IPS-15b (cell line): ENCODE results near the gene PYY.

Source experiments
- H3K27me3 ChIP-seq: one replicate; pipeline ENCODE4 v1.6.1; 2013; ENCODE audit warnings: low read length; ENCODE audit not compliant: control insufficient read depth, insufficient read depth
- H3K36me3 ChIP-seq: one replicate; pipeline ENCODE4 v1.6.1; 2013; ENCODE audit warnings: low read length; ENCODE audit not compliant: control insufficient read depth, insufficient read depth
- H3K4me1 ChIP-seq: one replicate; pipeline ENCODE4 v1.6.1; 2013; ENCODE audit warnings: mild to moderate bottlenecking, low read length; ENCODE audit not compliant: control insufficient read depth, insufficient read depth
- H3K4me3 ChIP-seq: one replicate; pipeline ENCODE4 v1.5.1; 2013; ENCODE audit warnings: low read depth, low read length
- H3K9ac ChIP-seq: one replicate; pipeline ENCODE4 v1.6.1; 2013; ENCODE audit warnings: low read depth, mild to moderate bottlenecking, low read length
- H3K9me3 ChIP-seq: one replicate; pipeline ENCODE4 v1.6.1; 2013; ENCODE audit warnings: mild to moderate bottlenecking, low read length; ENCODE audit not compliant: control insufficient read depth, insufficient read depth

Gene PYY

GRCh38 chr17:43956222-43956621, 2.5 kb upstream of the PYY start:
- Histone ChIP-seq H3K9me3 (no peaks in the 10 kb centered on the region), H3K9ac (no peak overlapping the region), H3K4me1 (peaks cover 6% of the 10 kb centered on the region), H3K36me3 (no peaks in the 10 kb centered on the region), H3K4me3 (no peak overlapping the region), H3K27me3 (peaks cover 16% of the 10 kb centered on the region)

DNA sequence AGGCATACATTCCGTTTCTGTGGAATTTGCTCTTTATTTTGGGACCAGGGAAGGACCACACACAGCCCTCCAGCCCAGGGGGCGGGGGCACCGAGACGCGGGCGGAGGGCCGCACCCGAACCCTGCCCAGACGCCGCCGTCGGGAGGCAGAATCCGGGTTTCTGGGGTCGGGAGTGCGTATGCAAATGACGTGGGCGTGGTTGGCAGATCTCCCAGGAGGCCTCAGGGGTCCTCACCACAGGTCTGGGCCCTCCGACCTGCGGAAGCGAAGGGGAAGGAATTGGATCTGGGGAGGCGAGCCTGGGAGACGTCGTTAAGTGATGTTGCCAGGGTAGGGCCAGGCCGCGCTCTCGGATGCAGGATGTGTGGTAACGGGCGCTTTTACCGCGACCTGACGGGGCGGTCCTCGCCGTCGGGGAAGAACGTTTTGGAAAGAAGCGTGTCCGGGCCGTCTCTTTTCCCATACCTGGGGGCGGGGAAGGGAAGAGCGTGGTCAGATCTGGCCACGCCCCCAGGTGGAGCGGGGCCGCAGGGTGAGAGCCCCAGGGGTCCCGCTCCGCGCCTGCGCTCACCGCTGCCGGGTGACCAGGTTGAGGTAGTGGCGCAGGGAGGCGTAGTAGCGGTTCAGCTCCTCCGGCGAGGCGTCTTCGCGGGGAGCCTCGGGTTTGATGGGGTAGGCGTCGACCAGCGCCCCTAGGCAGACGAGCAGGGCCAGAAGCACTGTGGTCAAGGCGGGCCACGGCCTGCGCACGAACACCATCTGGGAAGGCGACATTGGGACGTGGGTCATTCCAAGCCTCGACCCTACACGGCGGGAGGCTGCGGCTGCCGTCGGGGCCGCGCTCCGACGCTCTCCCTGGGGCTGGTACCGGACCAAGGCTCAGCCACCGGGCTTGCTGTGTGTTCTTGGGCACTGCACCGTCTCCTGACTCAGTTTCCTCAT, 745 bp downstream of the PYY start:
- Histone ChIP-seq H3K27me3 (peaks cover 27% of the 10 kb centered on the region), H3K36me3 (no peaks in the 10 kb centered on the region), H3K4me1 (peaks cover 6% of the 10 kb centered on the region), H3K9ac (peak overlapping the region; percentile 73), H3K4me3 (peak overlapping the region; percentile 87), H3K9me3 (no peaks in the 10 kb centered on the region)

GRCh38 chr17:43952351-43952723, 1.4 kb downstream of the PYY start:
- H3K4me3 ChIP-seq: peak overlapping the region; percentile 87
- no peaks in the 10 kb centered on the region for H3K36me3 ChIP-seq
- H3K9ac ChIP-seq: peak overlapping the region; percentile 9
- no peaks in the 10 kb centered on the region for H3K9me3 ChIP-seq
- H3K27me3 ChIP-seq: peaks cover 27% of the 10 kb centered on the region
- H3K4me1 ChIP-seq: peaks cover 6% of the 10 kb centered on the region

DNA sequence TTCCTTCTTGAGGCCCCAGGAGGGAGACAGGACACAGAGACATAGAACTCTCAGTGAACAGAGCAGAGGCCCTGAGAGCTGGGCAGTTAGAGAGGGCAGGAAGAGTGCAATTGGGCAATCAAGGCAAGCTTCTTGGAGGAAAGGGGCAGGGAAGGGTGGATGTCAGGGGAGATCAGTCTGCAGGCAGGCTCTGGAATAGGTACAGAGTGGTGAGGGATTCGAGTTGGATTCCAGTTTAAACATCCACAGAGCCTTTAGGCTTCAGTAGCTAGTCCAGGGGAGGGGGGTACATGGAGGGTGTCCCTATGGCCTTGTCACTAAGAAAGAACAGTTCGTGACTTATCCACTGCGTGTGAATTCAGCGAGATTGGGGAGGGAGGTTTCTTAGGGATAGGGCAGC, 2.0 kb downstream of the PYY start:
- H3K27me3 ChIP-seq: peaks cover 27% of the 10 kb centered on the region
- H3K9me3 ChIP-seq: no peaks in the 10 kb centered on the region
- peak overlapping the region; percentile 87 for H3K4me3 ChIP-seq
- H3K4me1 ChIP-seq: peaks cover 6% of the 10 kb centered on the region
- H3K36me3 ChIP-seq: no peaks in the 10 kb centered on the region
- H3K9ac ChIP-seq: peak overlapping the region; percentile 9

- H3K27me3 ChIP-seq: peaks cover 27% of the 10 kb centered on the region
- H3K4me3 ChIP-seq: no peak overlapping the region
- H3K9ac ChIP-seq: no peak overlapping the region
- H3K4me1 ChIP-seq: peaks cover 6% of the 10 kb centered on the region
- H3K9me3 ChIP-seq: no peaks in the 10 kb centered on the region
- no peaks in the 10 kb centered on the region for H3K36me3 ChIP-seq
Observed at GRCh38 chr17:43950554-43950953, 3.2 kb downstream of the PYY start.

- no peak overlapping the region for H3K4me3 ChIP-seq
- peaks cover 25% of the 10 kb centered on the region for H3K27me3 ChIP-seq
Observed at GRCh38 chr17:43949781-43950180, 4.0 kb downstream of the PYY start.

DNA sequence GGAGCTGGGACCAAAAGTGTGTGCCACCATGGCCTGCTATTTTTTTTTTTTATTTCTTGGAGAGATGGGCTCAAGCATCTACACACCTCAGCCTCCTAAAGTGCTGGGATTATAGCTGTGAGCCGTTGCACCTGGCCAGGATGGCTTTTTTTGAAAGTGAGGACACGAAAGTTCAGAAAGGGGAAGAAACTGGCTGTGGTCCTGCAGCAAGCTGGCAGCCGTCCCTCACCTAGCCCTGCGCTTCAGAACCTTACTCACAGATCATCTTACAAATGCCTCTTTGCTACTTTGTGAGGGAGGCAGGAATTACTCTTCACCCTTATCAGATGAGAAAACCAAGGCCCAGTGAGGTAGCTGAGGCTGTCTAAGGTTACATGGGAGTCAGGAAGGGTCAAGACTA, 7.0 kb downstream of the PYY start:
- Histone ChIP-seq H3K4me3 (no peak overlapping the region), H3K27me3 (peaks cover 14% of the 10 kb centered on the region), H3K9me3 (no peaks in the 10 kb centered on the region), H3K9ac (no peak overlapping the region), H3K4me1 (peaks cover 8% of the 10 kb centered on the region), H3K36me3 (no peaks in the 10 kb centered on the region)

More at GRCh38 chr17:43949781-43950180, 4.0 kb downstream of the PYY start:
- Histone ChIP-seq H3K36me3 (no peaks in the 10 kb centered on the region), H3K9ac (no peak overlapping the region), H3K9me3 (no peaks in the 10 kb centered on the region), H3K4me1 (peaks cover 6% of the 10 kb centered on the region)

GRCh38 chr17:43945074-43945829, 8.5 kb downstream of the PYY start:
- Histone ChIP-seq H3K9ac (no peak overlapping the region), H3K36me3 (no peaks in the 10 kb centered on the region), H3K9me3 (no peaks in the 10 kb centered on the region), H3K27me3 (peaks cover 6% of the 10 kb centered on the region), H3K4me3 (no peak overlapping the region), H3K4me1 (peaks cover 4% of the 10 kb centered on the region)

GRCh38 chr17:43942051-43942685, 11.6 kb downstream of the PYY start, which contains the start of gene PPY:
PPY (minus strand) TSS chr17:43942476; CDS start chr17:43941654, 822 bp downstream.
- peaks cover 4% of the 10 kb centered on the region for H3K4me1 ChIP-seq
- H3K36me3 ChIP-seq: no peaks in the 10 kb centered on the region
- H3K4me3 ChIP-seq: no peak within 1 kb of the TSS
- H3K27me3 ChIP-seq: peaks cover 30% of the 10 kb centered on the region
- H3K9ac ChIP-seq: no peak within 1 kb of the TSS
- H3K9me3 ChIP-seq: no peaks in the 10 kb centered on the region

GRCh38 chr17:43940630-43941029, 13.1 kb downstream of the PYY start:
- peaks cover 7% of the 10 kb centered on the region for H3K4me1 ChIP-seq
- no peak overlapping the region for H3K9ac ChIP-seq
- no peaks in the 10 kb centered on the region for H3K36me3 ChIP-seq
- H3K9me3 ChIP-seq: no peaks in the 10 kb centered on the region
- H3K4me3 ChIP-seq: no peak overlapping the region
- H3K27me3 ChIP-seq: peaks cover 38% of the 10 kb centered on the region

GRCh38 chr17:43939886-43940285, 13.9 kb downstream of the PYY start:
- no peak overlapping the region for H3K4me3 ChIP-seq
- peaks cover 7% of the 10 kb centered on the region for H3K4me1 ChIP-seq
- no peaks in the 10 kb centered on the region for H3K36me3 ChIP-seq
- no peak overlapping the region for H3K9ac ChIP-seq
- H3K27me3 ChIP-seq: peaks cover 38% of the 10 kb centered on the region
- no peaks in the 10 kb centered on the region for H3K9me3 ChIP-seq
